Fibroblast of skin of left quadriceps (primary cell): Measurements from ENCODE around the gene PRMT3.
"Not testable (repeated sequence)": the region's sequence is repeated elsewhere in the genome, so short reads cannot be mapped to it uniquely, and the experiment has no call there.

Experiments
- DNase-seq, 2 experiments: peaks; one replicate each; pipeline ENCODE4 v3.0.0-alpha.2; 2013; ENCODE audit warnings: low read depth in 2 of 2

The PRMT3 gene

GRCh38 chr11:20374741-20375300 lies 12.7 kb upstream of the PRMT3 start:
- no peak for DNase-seq

GRCh38 chr11:20376162-20376730 lies 11.3 kb upstream of the PRMT3 start:
- DNase-seq, result no peak

GRCh38 chr11:20385996-20386395 lies 1.5 kb upstream of the PRMT3 start:
- not testable (repeated sequence) for DNase-seq

- no peak for DNase-seq
Observed at GRCh38 chr11:20388096-20389055, 860 bp downstream of the PRMT3 start.

GRCh38 chr11:20397281-20397680 lies 9.8 kb downstream of the PRMT3 start:
- DNase-seq, result peak; percentile 17 to 25

- DNase-seq, result no peak
Observed at GRCh38 chr11:20399498-20399897, 12.0 kb downstream of the PRMT3 start.

GRCh38 chr11:20403059-20403458 lies 15.5 kb downstream of the PRMT3 start:
- no peak for DNase-seq

- no peak for DNase-seq
Observed at GRCh38 chr11:20406484-20406883, 19.0 kb downstream of the PRMT3 start.

GRCh38 chr11:20407344-20407743 lies 19.8 kb downstream of the PRMT3 start:
- no peak for DNase-seq

- no peak for DNase-seq
Observed at GRCh38 chr11:20415432-20415831, 27.9 kb downstream of the PRMT3 start.

GRCh38 chr11:20417771-20418170 lies 30.3 kb downstream of the PRMT3 start:
- no peak for DNase-seq

GRCh38 chr11:20421946-20422345 lies 34.4 kb downstream of the PRMT3 start:
- DNase-seq, result no peak

GRCh38 chr11:20429216-20429615 lies 41.7 kb downstream of the PRMT3 start:
- no peak for DNase-seq

- DNase-seq, result no peak
Observed at GRCh38 chr11:20438637-20439036, 51.1 kb downstream of the PRMT3 start.

GRCh38 chr11:20443596-20443995 lies 56.1 kb downstream of the PRMT3 start:
- DNase-seq, result no peak

GRCh38 chr11:20444535-20444934 lies 57.0 kb downstream of the PRMT3 start:
- DNase-seq, result no peak

- DNase-seq, result no peak
Observed at GRCh38 chr11:20448834-20449233, 61.3 kb downstream of the PRMT3 start.

GRCh38 chr11:20450829-20451228 lies 63.3 kb downstream of the PRMT3 start:
- DNase-seq, result no peak

GRCh38 chr11:20451568-20451967 lies 64.1 kb downstream of the PRMT3 start:
- peak; percentile 13 to 20 for DNase-seq

GRCh38 chr11:20452585-20452984 lies 65.1 kb downstream of the PRMT3 start:
- no peak for DNase-seq

GRCh38 chr11:20453657-20454316 lies 66.3 kb downstream of the PRMT3 start:
- DNase-seq, result no peak
